Transverse colon (tissue), 3 donors: ENCODE measurements around the gene CT83.

Experiments
- POLR2A ChIP-seq: fragments of 450-650 bp; IDR thresholded peaks from one replicate; pipeline ENCODE4 v1.6.1; 2016; ENCODE audit warnings: antibody characterized with exemption, mild to moderate bottlenecking, moderate library complexity
- TF ChIP-seq, protein P1 (sequence below), 5 experiments: fragments of 200-600 bp in 3 of 5; fragments of 450-650 bp in 2 of 5; sonication (generic) in 3 of 5; IDR thresholded peaks; 1 replicate in 2 of 5; 2 replicates in 3 of 5; pipeline ENCODE4 v1.5.1; 2016 to 2017; ENCODE audit warnings: antibody characterized with exemption in 5 of 5, inconsistent platforms in 3 of 5, mild to moderate bottlenecking in 2 of 5, moderate library complexity in 1 of 5

DNA sequence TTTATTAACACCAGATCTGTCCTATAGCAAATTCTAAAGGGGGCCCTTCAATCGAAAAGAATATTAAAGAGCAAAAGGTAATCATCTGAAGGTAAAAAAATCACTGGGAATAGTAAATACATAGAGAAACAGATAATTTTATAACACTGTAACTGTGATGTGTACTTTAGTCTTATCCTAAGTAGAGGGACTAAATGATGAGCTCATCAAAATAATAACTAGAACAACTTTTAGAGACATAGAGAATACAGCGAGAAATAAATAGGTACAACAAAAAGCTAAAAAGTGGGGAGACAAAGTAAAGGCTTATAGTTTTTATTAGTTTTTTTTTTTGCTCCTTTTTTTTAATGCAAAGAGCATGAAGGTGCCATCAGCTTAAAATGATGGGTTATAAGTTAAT is 17.3 kb upstream of the CT83 start:
- TF ChIP-seq, protein P1, sequence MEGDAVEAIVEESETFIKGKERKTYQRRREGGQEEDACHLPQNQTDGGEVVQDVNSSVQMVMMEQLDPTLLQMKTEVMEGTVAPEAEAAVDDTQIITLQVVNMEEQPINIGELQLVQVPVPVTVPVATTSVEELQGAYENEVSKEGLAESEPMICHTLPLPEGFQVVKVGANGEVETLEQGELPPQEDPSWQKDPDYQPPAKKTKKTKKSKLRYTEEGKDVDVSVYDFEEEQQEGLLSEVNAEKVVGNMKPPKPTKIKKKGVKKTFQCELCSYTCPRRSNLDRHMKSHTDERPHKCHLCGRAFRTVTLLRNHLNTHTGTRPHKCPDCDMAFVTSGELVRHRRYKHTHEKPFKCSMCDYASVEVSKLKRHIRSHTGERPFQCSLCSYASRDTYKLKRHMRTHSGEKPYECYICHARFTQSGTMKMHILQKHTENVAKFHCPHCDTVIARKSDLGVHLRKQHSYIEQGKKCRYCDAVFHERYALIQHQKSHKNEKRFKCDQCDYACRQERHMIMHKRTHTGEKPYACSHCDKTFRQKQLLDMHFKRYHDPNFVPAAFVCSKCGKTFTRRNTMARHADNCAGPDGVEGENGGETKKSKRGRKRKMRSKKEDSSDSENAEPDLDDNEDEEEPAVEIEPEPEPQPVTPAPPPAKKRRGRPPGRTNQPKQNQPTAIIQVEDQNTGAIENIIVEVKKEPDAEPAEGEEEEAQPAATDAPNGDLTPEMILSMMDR (IDR thresholded peaks at IDR 0.05) = no peak
- TF ChIP-seq POLR2A = no peak
